Aorta (tissue), 5 donors: ENCODE results near the gene SULT1A2. TPM values are rescaled to one million over a fixed set of nuclear protein-coding genes. Genes with fewer than 3 reads are reported as not detected.
"Not testable (repeated sequence)": the region's sequence is repeated elsewhere in the genome, so short reads cannot be mapped to it uniquely, and the experiment has no call there.

Experiments
- ATAC-seq: fragments of 200-7000 bp; cut with Tn5 transposase; one replicate; pipeline ENCODE4 v1.9.1; 2022; ENCODE audit warnings: moderate library complexity; ENCODE audit not compliant: low FRiP score
- DNase-seq, 2 donors: peaks; one replicate each; pipeline ENCODE4 v3.0.0-alpha.2; 2020
- H3K27ac ChIP-seq, 2 donors: one replicate each; pipeline ENCODE4 v1.5.1; 2013; ENCODE audit warnings: low read length in 2 of 2, mild to moderate bottlenecking in 2 of 2, moderate library complexity in 2 of 2, control low read depth in 1 of 2, inconsistent platforms in 1 of 2, low read depth in 1 of 2
- H3K27me3 ChIP-seq, 2 donors: one replicate each; pipeline ENCODE4 v1.6.1; 2013; ENCODE audit warnings: control low read depth in 1 of 2, low read length in 1 of 2, mild to moderate bottlenecking in 1 of 2, moderate library complexity in 1 of 2; ENCODE audit not compliant: insufficient read depth in 2 of 2, control insufficient read depth in 1 of 2
- H3K36me3 ChIP-seq, 2 donors: one replicate each; pipeline ENCODE4 v1.6.1; 2013; ENCODE audit warnings: control low read depth in 1 of 2, low read length in 1 of 2, mild to moderate bottlenecking in 1 of 2; ENCODE audit not compliant: insufficient read depth in 2 of 2, control insufficient read depth in 1 of 2
- H3K4me1 ChIP-seq, 2 donors: one replicate each; pipeline ENCODE4 v1.6.1; 2013; ENCODE audit warnings: low read length in 2 of 2, control low read depth in 1 of 2, mild to moderate bottlenecking in 1 of 2, moderate library complexity in 1 of 2; ENCODE audit not compliant: insufficient read depth in 2 of 2, control insufficient read depth in 1 of 2
- H3K4me3 ChIP-seq, 2 donors: one replicate each; pipeline ENCODE4 v1.5.1; 2013; ENCODE audit warnings: low read length in 2 of 2, control low read depth in 1 of 2, mild to moderate bottlenecking in 1 of 2
- H3K9me3 ChIP-seq: one replicate; pipeline ENCODE4 v1.6.1; 2013; ENCODE audit warnings: mild to moderate bottlenecking, low read length; ENCODE audit not compliant: control insufficient read depth
- WGBS, 2 donors: extraction: QIAGEN DNeasy Blood & Tissue Kit; methylation state at CpG; one replicate each; pipeline ENCODE4 v1.1.7; 2013; 5-methylcytosine and 5-hydroxymethylcytosine counted together
- intact Hi-C, 2 donors: fragments of 100-400 bp; cut with DNase I; formaldehyde crosslinking; loops; one replicate each; pipeline versions ENCODE4 v1.14.2 to v1.15.0; 2022
- polyA plus RNA-seq, 2 donors: library from polyadenylated mRNA; stranded (reverse); fragments of 200-250 nt; gene quantifications; one replicate each; pipeline ENCODE4 v1.2.3, GENCODE V29; 2013
- total RNA-seq, 2 donors: library from RNA; stranded (reverse); fragmentation: NEBNext Ultra II Directional; extraction: Animal tissue kit (Norgen Biotek cat#: 25700); gene quantifications; one replicate each; pipeline ENCODE4 v1.2.1, GENCODE V29; 2021
- donor health status: healthy with polysubstance abuse.
- donor health status: Bipolar disorder and iron deficiency.
- donor health status: DM: no; HTN: no; CAD: no.
- donor health status: DM: no; HTN: no; CAD: no.
- donor health status: DM: yes; HTN: yes; CAD: no.

SULT1A2 gene
- total and polyA plus RNA-seq, 4 donors: 0.81 to 9.8 (median 1.8) TPM; not detected in 1

- no peaks in the 10 kb centered on the region for H3K27me3 ChIP-seq
- WGBS, 2 donors: 67% methylated on average over 15 of the region's 15 CpGs
- ATAC-seq (peak; percentile 47), DNase-seq (no peak)
- no peaks in the 10 kb centered on the region for H3K9me3 ChIP-seq
- H3K4me3 ChIP-seq: no peak overlapping the region
- H3K27ac ChIP-seq: no peak overlapping the region
- H3K36me3 ChIP-seq: no peaks in the 10 kb centered on the region
- H3K4me1 ChIP-seq: no peaks in the 10 kb centered on the region
- intact Hi-C loops: no loop called here
These were observed 23.9 kb downstream of the SULT1A2 start for GRCh38 chr16:28572696-28573510.

GRCh38 chr16:28569968-28570752, 26.7 kb downstream of the SULT1A2 start:
- intact Hi-C loops: no loop called here
- ATAC-seq: no peak
- no peak overlapping the region for H3K27ac ChIP-seq
- no peaks in the 10 kb centered on the region for H3K27me3 ChIP-seq
- H3K9me3 ChIP-seq: no peaks in the 10 kb centered on the region
- H3K4me1 ChIP-seq: no peaks in the 10 kb centered on the region
- H3K36me3 ChIP-seq: no peaks in the 10 kb centered on the region
- 95 to 100% methylated on average over 4 of the region's 4 CpGs for WGBS, 2 donors
- H3K4me3 ChIP-seq: no peak overlapping the region
- DNase-seq: no peak

- ATAC-seq (no peak), DNase-seq (no peak)
- intact Hi-C loops: no loop called here
- Histone ChIP-seq H3K4me3 (no peak overlapping the region), H3K27me3 (no peaks in the 10 kb centered on the region), H3K36me3 (no peaks in the 10 kb centered on the region), H3K27ac (no peak overlapping the region), H3K9me3 (no peaks in the 10 kb centered on the region), H3K4me1 (no peaks in the 10 kb centered on the region)
- WGBS, 2 donors: 74 to 79% methylated on average over 5 of the region's 5 CpGs
These were observed 27.8 kb downstream of the SULT1A2 start for GRCh38 chr16:28569021-28569420.

GRCh38 chr16:28567292-28567691, 29.6 kb downstream of the SULT1A2 start:
- H3K27me3 ChIP-seq: no peaks in the 10 kb centered on the region
- H3K27ac ChIP-seq: no peak overlapping the region
- H3K9me3 ChIP-seq: no peaks in the 10 kb centered on the region
- DNase-seq (no peak), ATAC-seq (no peak)
- intact Hi-C loops: no loop called here
- 95 to 98% methylated on average over 2 of the region's 2 CpGs for WGBS, 2 donors
- H3K4me1 ChIP-seq: no peaks in the 10 kb centered on the region
- no peak overlapping the region for H3K4me3 ChIP-seq
- peaks cover 0 to 3% of the 10 kb centered on the region in 2 donors for H3K36me3 ChIP-seq

GRCh38 chr16:28566233-28566925, 30.5 kb downstream of the SULT1A2 start:
- DNase-seq, H3K36me3 ChIP-seq, H3K9me3 ChIP-seq, H3K27ac ChIP-seq, intact Hi-C loops, H3K4me3 ChIP-seq, H3K4me1 ChIP-seq, ATAC-seq, H3K27me3 ChIP-seq: not testable (repeated sequence)
- WGBS, 2 donors: 96 to 99% methylated on average over 4 of the region's 4 CpGs

GRCh38 chr16:28563218-28563617, 33.6 kb downstream of the SULT1A2 start:
- Histone ChIP-seq H3K36me3 (peaks cover 0 to 3% of the 10 kb centered on the region in 2 donors), H3K4me3 (no peak overlapping the region), H3K27me3 (no peaks in the 10 kb centered on the region), H3K27ac (no peak overlapping the region), H3K9me3 (no peaks in the 10 kb centered on the region), H3K4me1 (no peaks in the 10 kb centered on the region)
- 92 to 95% methylated on average over 6 of the region's 6 CpGs for WGBS, 2 donors
- no peak for ATAC-seq
- no peak for DNase-seq
- intact Hi-C loops: no loop called here

- intact Hi-C loops: no loop called here
- ATAC-seq: no peak
- 83 to 86% methylated on average over 4 of the region's 4 CpGs for WGBS, 2 donors
- Histone ChIP-seq H3K27me3 (no peaks in the 10 kb centered on the region), H3K4me3 (no peak overlapping the region), H3K27ac (no peak overlapping the region), H3K4me1 (no peaks in the 10 kb centered on the region), H3K36me3 (peaks cover 0 to 3% of the 10 kb centered on the region in 2 donors), H3K9me3 (no peaks in the 10 kb centered on the region)
- no peak for DNase-seq
These were observed 34.7 kb downstream of the SULT1A2 start for GRCh38 chr16:28562199-28562598.

GRCh38 chr16:28561557-28562187, 35.2 kb downstream of the SULT1A2 start:
- H3K27ac ChIP-seq: no peak overlapping the region
- ATAC-seq (no peak), DNase-seq (no peak)
- H3K36me3 ChIP-seq: peaks cover 0 to 3% of the 10 kb centered on the region in 2 donors
- 19 to 30% methylated on average over 7 of the region's 7 CpGs for WGBS, 2 donors
- H3K4me3 ChIP-seq: no peak overlapping the region
- H3K9me3 ChIP-seq: no peaks in the 10 kb centered on the region
- intact Hi-C loops: no loop called here
- no peaks in the 10 kb centered on the region for H3K4me1 ChIP-seq
- H3K27me3 ChIP-seq: no peaks in the 10 kb centered on the region
